ENCODE measurements around the gene COX7B2. TPM values are rescaled to one million over a fixed set of nuclear protein-coding genes. Genes with fewer than 3 reads are reported as not detected.

The COX7B2 gene
- total RNA-seq, 1 experiment from 2014 or later, result not detected

GRCh38 chr4:46717950-46718349 lies 191.1 kb downstream of the COX7B2 start:
- Histone ChIP-seq H3K27me3 (no peaks in the 10 kb centered on the region), H3K36me3 (no peaks in the 10 kb centered on the region), H3K4me1 (no peaks in the 10 kb centered on the region), H3K4me3 (no peak overlapping the region), H3K9me3 (replicated peaks) (no peaks in the 10 kb centered on the region), H3K27ac (no peak overlapping the region)
- no peak for DNase-seq

- no peak overlapping the region for H3K4me3 ChIP-seq
- H3K9me3 ChIP-seq (replicated peaks), result no peaks in the 10 kb centered on the region
- no peaks in the 10 kb centered on the region for H3K27me3 ChIP-seq
- H3K4me1 ChIP-seq, result no peaks in the 10 kb centered on the region
- no peak overlapping the region for H3K27ac ChIP-seq
- DNase-seq, result no peak
- H3K36me3 ChIP-seq, result no peaks in the 10 kb centered on the region
These were observed 193.6 kb downstream of the COX7B2 start for GRCh38 chr4:46715468-46715867.

GRCh38 chr4:46698891-46699290 lies 210.2 kb downstream of the COX7B2 start:
- Histone ChIP-seq H3K36me3 (no peaks in the 10 kb centered on the region), H3K27me3 (no peaks in the 10 kb centered on the region), H3K9me3 (replicated peaks) (no peaks in the 10 kb centered on the region), H3K4me1 (no peaks in the 10 kb centered on the region), H3K27ac (no peak overlapping the region), H3K4me3 (no peak overlapping the region)
- DNase-seq, result no peak

Other genes with a start within 250 kb of the COX7B2 start
- not detected in 2 replicates for gene GABRA4, start 84.3 kb upstream of the COX7B2 start, total RNA-seq (2014; rRNA removed; shearing (Covaris generic))
- gene GABRB1, start 122.3 kb upstream of the COX7B2 start, total RNA-seq (2014; rRNA removed; shearing (Covaris generic)), result not detected in 2 replicates